Colon (tissue), 2 donors: Measurements from ENCODE around the gene MTFR1L.

Source experiments
- FAIRE-seq: peaks from 2 replicates; lab custom pipeline; 2012; peaks lifted over from hg19 to GRCh38; lab: Jason Lieb, UNC
- donor health status: control.
- donor health status: control.

The MTFR1L gene

GRCh38 chr1:25807480-25808390 lies 12.0 kb upstream of the MTFR1L start:
- no peak for FAIRE-seq

GRCh38 chr1:25808481-25809244 lies 11.1 kb upstream of the MTFR1L start:
- FAIRE-seq: no peak

- no peak for FAIRE-seq
These were observed 10.3 kb upstream of the MTFR1L start for GRCh38 chr1:25809283-25809926.

GRCh38 chr1:25809929-25810328 lies 9.8 kb upstream of the MTFR1L start:
- no peak for FAIRE-seq

- no peak for FAIRE-seq
These were observed 9.1 kb upstream of the MTFR1L start for GRCh38 chr1:25810341-25811299.

GRCh38 chr1:25811384-25812082 lies 8.2 kb upstream of the MTFR1L start:
- FAIRE-seq: no peak

GRCh38 chr1:25813071-25813733 lies 6.6 kb upstream of the MTFR1L start:
- no peak for FAIRE-seq

GRCh38 chr1:25813734-25814471 lies 5.9 kb upstream of the MTFR1L start:
- FAIRE-seq: no peak

- FAIRE-seq: no peak
These were observed 5.1 kb upstream of the MTFR1L start for GRCh38 chr1:25814549-25815087.

- no peak for FAIRE-seq
These were observed 4.3 kb upstream of the MTFR1L start for GRCh38 chr1:25815208-25816111.

- no peak for FAIRE-seq
These were observed 3.5 kb upstream of the MTFR1L start for GRCh38 chr1:25816112-25816718.

- no peak for FAIRE-seq
These were observed 1.8 kb upstream of the MTFR1L start for GRCh38 chr1:25817840-25818501.

GRCh38 chr1:25818569-25818968 lies 1.2 kb upstream of the MTFR1L start:
- no peak for FAIRE-seq

- no peak for FAIRE-seq
These were observed 725 bp downstream of the MTFR1L start for GRCh38 chr1:25820247-25821111.

- no peak for FAIRE-seq
These were observed 1.3 kb downstream of the MTFR1L start for GRCh38 chr1:25821112-25821476.

- no peak for FAIRE-seq
These were observed 1.9 kb downstream of the MTFR1L start for GRCh38 chr1:25821630-25822091.
